T follicular helper cell (primary cell): Measurements from ENCODE around the gene TEDC1.

ENCODE experiments used
- DNase-seq: peaks from one replicate; pipeline ENCODE4 v3.0.0-alpha.2; 2020; ENCODE audit warnings: low read depth

TEDC1 gene

GRCh38 chr14:105496831-105497591 lies 6.0 kb downstream of the TEDC1 start:
- no peak for DNase-seq

- no peak for DNase-seq
These were observed 6.8 kb downstream of the TEDC1 start for GRCh38 chr14:105497671-105498429.

DNA sequence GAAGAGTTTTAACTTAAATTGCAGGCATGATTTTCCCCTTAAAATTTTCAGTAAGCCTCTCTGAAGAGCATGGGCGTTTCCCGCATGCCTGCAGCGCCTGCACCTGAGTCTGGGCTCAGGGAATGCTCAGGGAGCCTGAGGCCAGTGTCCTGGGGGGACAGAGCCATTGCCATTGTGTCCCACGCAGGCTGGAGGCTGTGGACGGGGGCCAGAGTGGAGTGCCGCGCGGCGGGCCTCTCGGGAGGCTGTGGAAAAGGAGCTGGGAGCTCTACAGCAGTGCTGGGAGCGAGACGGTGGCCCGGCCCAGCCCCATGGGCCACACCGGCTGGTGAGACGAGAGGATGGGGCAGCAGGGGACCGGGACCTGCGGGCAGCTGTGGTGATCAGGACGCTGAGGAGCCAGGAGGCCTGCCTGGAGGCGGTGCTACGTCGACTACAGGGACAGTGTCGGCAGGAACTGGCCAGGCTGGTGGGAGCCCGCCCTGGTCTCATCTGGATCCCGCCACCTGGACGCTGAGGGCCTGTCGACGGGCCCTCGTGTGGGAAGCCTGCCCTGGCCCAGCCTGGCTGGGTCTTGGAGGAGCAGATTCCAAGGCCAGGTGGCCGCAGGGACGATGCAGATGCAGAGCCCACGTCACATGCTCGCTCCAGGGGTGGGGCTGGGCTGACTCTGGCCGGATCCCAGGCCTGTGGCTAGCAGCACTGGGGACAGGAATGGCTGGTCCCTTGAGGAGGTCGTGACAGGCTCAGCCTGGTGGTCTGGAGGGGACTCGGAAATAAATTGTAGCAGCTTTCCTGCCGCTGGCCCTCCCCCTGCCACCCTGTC lies 7.6 kb downstream of the TEDC1 start:
- no peak for DNase-seq

DNA sequence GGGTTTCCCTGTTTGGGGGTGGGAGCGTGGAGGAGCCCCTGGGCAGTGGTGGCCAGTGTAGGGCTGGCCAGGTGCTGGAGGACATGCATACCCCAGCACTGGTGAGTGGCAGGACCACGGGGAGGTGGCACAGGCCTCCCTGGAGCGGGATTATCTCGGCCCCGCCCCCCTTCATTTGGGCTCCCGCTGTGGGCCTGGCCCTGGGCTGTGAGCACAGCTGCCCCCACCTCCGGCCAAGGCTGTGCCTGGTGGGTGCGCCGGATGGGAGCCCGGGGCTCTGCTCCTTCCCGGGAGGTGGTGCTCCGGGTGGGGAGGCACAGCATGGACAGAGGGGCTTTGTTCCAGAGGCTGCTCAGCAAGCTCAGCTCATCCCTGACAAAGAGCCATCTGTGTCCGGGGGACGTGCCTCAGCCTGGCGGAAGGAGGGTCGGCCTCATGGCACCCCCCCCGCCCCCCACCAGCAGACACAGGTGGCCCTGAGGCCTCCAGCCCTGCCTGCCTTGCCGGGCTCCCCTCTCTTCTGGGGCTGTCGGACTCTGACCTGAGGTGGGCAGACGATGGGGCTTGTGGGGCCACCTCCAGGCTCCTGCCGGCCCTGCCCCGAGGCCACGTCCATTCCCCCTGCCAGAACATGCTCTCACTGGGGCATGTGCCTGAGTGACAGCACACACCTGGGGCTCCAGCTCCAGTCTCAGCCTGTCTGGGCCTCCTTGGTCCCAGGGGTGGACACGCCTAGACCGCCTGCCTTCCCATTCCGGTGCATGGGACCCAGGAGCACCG lies 8.4 kb downstream of the TEDC1 start:
- no peak for DNase-seq

- no peak for DNase-seq
These were observed 9.1 kb downstream of the TEDC1 start for GRCh38 chr14:105500036-105500725.

- no peak for DNase-seq
These were observed 9.7 kb downstream of the TEDC1 start for GRCh38 chr14:105500726-105501101.

DNA sequence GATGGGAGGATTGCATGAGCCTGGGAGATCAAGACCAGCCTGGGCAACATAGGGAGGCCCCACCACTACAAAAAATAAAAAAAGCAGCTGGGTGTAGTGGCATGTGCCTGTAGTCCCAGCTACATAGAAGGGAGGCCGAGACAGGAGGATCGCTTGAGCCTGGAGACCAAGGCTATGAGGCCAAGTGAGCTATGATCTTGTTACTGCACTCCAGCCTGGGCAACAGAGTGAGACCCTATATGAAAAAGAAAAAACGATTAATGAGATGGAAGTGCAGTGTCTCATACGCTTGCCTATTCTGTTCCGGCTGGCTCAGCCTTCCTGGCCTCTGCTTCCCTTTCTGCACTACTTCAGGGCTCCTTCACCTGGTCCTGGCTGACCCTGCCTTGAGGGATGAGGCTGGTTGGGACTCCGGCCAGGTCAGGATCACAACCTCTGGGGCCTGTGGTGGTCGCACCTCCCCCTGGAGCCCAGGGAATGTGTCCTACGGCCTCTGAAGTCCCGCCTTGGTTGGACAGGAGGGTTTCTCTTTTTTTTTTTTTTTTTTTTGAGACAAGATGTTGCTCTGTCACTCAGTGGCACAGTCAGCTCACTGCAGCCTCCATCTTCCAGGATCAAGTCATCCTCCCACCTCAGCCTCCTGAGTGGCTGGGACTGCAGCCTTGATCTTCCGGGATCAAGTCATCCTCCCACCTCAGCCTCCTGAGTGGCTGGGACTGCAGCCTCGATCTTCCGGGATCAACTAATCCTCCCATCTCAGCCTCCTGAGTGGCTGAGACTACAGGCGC lies 10.7 kb downstream of the TEDC1 start:
- no peak for DNase-seq

GRCh38 chr14:105502446-105503295 lies 11.6 kb downstream of the TEDC1 start:
- DNase-seq: no peak

- no peak for DNase-seq
These were observed 12.2 kb downstream of the TEDC1 start for GRCh38 chr14:105503296-105503640.

DNA sequence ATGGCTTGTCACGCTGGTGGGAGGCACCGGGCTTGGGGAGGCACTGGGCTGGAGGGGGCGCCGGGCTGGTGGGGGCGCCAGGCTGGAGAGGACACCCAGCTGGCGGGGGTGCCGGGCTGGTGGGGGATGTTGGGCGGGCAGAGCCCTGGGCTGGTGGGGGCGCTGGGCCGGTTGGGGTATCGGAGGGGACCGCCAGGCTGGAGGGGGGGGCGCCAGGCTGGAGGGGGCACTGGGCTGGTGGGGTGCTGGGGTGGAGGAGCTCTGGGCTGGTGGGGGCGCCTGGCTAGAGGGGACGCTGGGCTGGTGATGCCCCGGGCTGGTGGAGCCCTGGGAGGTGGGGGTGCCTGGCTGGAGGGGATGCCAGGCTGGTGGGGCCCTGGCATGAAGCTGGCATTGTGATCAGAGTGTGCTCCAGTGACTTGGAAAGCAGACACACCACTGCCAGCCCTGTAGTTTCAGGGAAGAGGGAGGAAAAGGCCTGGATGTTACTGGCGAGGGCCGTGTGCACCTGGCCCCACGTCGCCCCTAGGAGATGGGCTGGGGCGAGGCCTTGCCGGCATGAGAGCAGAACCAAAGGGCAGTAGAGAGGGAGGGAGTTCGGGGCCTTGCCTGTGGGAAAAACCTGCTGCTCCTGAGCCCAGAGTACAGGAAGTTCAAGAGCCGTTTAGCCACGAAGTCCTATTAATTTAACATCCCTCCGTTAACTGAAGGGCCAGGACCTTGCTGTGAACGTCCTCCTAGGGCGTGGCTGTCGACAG lies 13.1 kb downstream of the TEDC1 start:
- no peak for DNase-seq

- DNase-seq: no peak
These were observed 14.1 kb downstream of the TEDC1 start for GRCh38 chr14:105505101-105505500.

DNA sequence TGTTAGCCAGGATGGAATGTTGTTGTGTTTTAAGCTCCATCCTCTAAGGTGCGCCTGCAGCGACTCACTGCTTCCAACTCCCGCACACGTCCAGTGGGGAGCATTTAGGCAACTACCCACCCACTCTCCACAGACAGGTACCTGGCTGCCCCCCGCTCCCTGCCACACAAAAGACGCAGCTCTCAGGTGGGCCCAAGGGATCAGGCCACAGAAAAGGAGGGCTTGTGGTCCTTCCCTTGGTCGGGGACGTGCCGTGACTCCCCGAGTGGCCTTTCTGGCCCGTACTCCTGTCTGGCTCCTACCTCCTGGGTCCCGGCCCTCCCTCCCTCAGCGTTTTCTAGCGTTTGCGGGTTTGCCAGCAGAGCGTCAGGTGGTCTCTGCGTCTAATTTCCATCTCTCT lies 16.2 kb downstream of the TEDC1 start:
- DNase-seq: no peak

DNA sequence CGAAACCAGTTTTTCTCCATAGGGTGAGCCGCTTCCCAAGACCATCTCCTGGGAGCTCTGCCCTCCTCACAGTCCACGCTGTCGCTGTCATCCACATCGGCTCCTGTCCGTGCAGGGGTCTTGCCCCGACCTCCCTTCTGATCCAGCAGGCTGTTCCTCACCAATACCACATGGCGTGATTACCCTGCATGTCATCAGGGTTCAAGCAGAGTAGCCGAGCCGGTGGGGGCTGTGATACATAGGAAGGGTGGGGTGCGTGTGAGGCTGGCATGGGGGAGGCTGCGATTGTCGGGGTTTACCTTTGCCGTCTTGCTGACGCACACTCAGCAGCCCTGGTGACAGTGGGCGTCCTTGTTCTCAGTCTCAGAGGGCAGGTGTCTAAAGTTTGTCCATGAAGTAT lies 17.0 kb downstream of the TEDC1 start:
- no peak for DNase-seq

DNA sequence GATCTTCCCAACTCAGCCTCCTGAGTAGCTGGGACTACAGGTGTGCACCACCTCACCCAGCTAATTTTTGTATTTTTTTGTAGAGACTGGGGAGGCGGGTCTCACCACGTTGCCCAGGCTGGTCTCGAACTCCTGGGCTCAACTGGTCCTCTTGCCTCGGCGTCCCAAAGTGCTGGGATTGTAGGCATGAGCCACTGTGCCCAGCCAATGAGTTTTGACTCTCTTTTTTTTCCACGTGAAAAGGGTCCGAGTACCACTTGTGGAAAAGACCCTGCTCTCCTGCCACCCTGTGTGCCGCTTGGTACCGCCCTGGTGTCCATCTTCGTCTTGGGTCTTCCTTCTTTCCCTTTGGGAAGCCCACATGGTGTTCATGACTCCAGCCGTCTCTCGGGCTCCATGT lies 17.6 kb downstream of the TEDC1 start:
- DNase-seq: no peak

DNA sequence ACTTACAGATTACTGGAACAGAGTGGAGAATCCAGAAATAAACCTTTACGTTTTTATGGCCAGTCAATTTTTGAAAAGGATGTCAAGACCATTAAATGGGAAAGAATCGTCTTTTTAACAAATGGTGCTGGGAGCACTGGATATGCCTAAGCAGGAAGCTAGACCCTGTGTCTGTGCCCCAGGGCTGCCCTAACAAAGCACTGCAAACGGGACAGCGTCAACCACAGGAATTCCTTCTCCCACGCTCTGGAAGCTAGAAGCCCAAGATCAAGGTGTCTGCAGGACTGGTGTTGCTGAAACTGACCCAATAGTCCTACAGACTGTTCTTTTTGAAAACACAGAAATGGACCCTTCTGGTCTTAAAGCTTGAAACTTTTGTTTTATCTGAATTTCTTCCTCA lies 26.1 kb downstream of the TEDC1 start:
- no peak for DNase-seq

DNA sequence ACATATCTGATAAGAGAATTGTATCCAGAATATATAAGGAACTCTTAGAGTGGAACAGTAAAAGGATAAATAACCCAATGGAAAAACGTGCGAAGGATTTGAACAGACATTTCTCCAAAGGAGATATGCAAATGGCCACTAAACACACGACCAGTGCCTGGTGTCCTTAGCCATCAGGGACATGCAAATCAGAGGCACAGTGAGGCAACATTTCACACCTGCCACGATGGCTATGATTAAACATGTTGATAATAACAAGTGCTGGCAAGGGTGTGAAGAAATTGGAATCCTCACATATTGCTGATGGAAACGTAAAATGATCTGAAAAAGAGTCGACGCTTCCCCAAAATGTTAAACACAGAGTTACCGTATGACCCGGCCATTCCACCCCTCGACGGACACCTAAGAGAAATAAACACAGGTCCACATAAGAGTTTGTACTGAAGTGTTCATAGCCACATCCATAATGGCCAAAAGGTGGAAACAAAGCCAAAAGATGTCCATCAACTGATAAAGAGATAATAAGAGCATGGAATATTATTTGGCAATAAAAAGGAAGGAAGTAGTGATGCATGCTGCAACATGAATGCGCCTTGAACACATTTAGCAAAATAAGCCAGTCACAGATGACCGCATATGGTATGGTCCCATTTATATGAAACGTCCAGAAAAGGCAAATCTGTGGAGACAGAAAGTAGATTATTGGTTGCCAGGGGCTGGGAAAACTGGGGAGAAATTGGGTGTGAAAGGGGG lies 29.1 kb downstream of the TEDC1 start:
- no peak for DNase-seq

DNA sequence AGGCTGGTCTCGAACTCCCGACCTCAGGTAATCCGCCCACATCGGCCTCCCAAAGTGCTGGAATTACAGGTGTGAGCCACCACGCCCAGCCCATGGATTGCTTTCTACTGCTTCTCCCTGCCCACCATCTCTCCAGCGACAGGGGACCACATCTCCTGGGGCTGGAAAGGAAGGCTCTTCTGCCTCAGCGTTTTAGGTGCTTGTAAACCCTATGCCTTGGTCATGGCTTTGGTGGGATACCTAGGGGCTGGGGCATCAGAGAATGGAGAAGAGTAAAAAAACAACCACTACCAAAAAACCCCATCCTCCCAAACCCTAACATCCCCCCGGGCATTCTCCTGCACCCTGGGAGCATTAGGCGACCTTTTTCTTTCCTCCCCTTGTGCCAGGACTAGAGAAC lies 34.3 kb downstream of the TEDC1 start:
- DNase-seq: no peak
